Measurements from ENCODE around the gene MAB21L4. TPM values are rescaled to one million over a fixed set of nuclear protein-coding genes. Genes with fewer than 3 reads are reported as not detected.

MAB21L4 gene
- total and polyA plus RNA-seq, 2 donors (not counting 3 experiments of a cell fraction or from before 2014, with no cell fraction given): not detected

GRCh38 chr2:240875228-240876034 is 20.5 kb downstream of the MAB21L4 start:
- Histone ChIP-seq H3K9ac (replicated peaks; ENCODE audit: extremely low read depth, insufficient read depth, low read length) (no peak overlapping the region), H3K9me1 (replicated peaks; ENCODE audit: control insufficient read depth, extremely low read depth, insufficient read depth, low read length) (no peaks in the 10 kb centered on the region), H3K27ac (ENCODE audit: insufficient read depth, low read depth, low read length) (no peak overlapping the region), H3K27me3 (ENCODE audit: control insufficient read depth in 2 of 2, insufficient read depth in 2 of 2, low read length in 2 of 2) (no peaks in the 10 kb centered on the region), H3K36me3 (ENCODE audit: control insufficient read depth in 2 of 2, extremely low read depth in 1 of 2, insufficient read depth in 2 of 2, low read length in 2 of 2) (no peaks in the 10 kb centered on the region), H3K9me3 (replicated peaks; ENCODE audit: control insufficient read depth, insufficient read depth, low read length) (no peaks in the 10 kb centered on the region), H3K4me1 (ENCODE audit: control insufficient read depth, extremely low read depth, insufficient read depth, low read length) (no peaks in the 10 kb centered on the region), H4K20me1 (replicated peaks; ENCODE audit: control insufficient read depth, extremely low read depth, insufficient read depth, low read length) (no peaks in the 10 kb centered on the region), H3K4me3 (replicated peaks in 1 of 3; ENCODE audit: insufficient read depth in 1 of 3, low read depth in 1 of 3, low read length in 3 of 3) (no peak overlapping the region), H3K4me2 (ENCODE audit: insufficient read depth, low read length) (no peak overlapping the region), H3K79me2 (ENCODE audit: control insufficient read depth, insufficient read depth, low read length) (no peaks in the 10 kb centered on the region), H2AFZ (ENCODE audit: low read depth, low read length) (no peak overlapping the region)
- no peak for TF ChIP-seq GATA2 (IDR thresholded peaks at IDR 0.05; ENCODE audit: insufficient read depth, insufficient read length, low read depth, low read length)
- no peak for TF ChIP-seq FOS (IDR thresholded peaks at IDR 0.05; ENCODE audit: borderline replicate concordance, insufficient read depth, low read length)
- BruUV-seq (replicated peaks): no TSS peak
- dilution Hi-C loops (cut with MboI; ENCODE audit: extremely low pct_ligation_motif_present, low sequenced_read_pairs) (no loop called here), intact Hi-C loops (cut with micrococcal nuclease) (no loop called here)
- CTCF ChIA-PET: interaction anchor here (0.9 to 1.3 kb wide), 2 partner anchors 17 to 39 kb away, joined by 3 to 4 read pairs; no protein-coding TSS in a partner anchor
- POLR2A ChIA-PET: no interaction called here
- DNase-seq (ENCODE audit: low read depth, low spot score) (no peak), FAIRE-seq (no peak)

GRCh38 chr2:240874715-240875227 is 21.2 kb downstream of the MAB21L4 start:
- no peak overlapping the region for H3K27ac ChIP-seq (ENCODE audit: insufficient read depth, low read depth, low read length)
- no peaks in the 10 kb centered on the region for H4K20me1 ChIP-seq (replicated peaks; ENCODE audit: control insufficient read depth, extremely low read depth, insufficient read depth, low read length)
- H3K36me3 ChIP-seq (ENCODE audit: control insufficient read depth in 2 of 2, extremely low read depth in 1 of 2, insufficient read depth in 2 of 2, low read length in 2 of 2): no peaks in the 10 kb centered on the region
- no peaks in the 10 kb centered on the region for H3K79me2 ChIP-seq (ENCODE audit: control insufficient read depth, insufficient read depth, low read length)
- no peak overlapping the region for H3K4me2 ChIP-seq (ENCODE audit: insufficient read depth, low read length)
- no peak overlapping the region for H3K9ac ChIP-seq (replicated peaks; ENCODE audit: extremely low read depth, insufficient read depth, low read length)
- DNase-seq (ENCODE audit: low read depth, low spot score) (no peak), FAIRE-seq (no peak)
- TF ChIP-seq GATA2 (IDR thresholded peaks at IDR 0.05; ENCODE audit: insufficient read depth, insufficient read length, low read depth, low read length) (no peak), MAX (IDR thresholded peaks at IDR 0.05; ENCODE audit: insufficient read depth, insufficient read length) (no peak), JUN (IDR thresholded peaks at IDR 0.05; ENCODE audit: borderline replicate concordance, insufficient read depth, insufficient read length, low read depth) (no peak), POLR2A (IDR thresholded peaks at IDR 0.05; ENCODE audit: low read depth, low read length) (no peak), CTCF (IDR thresholded peaks at IDR 0.05; ENCODE audit: extremely low read depth in 1 of 2, insufficient read depth in 1 of 2, low read depth in 1 of 2, low read length in 2 of 2) (no peak), FOS (IDR thresholded peaks at IDR 0.05; ENCODE audit: borderline replicate concordance, insufficient read depth, low read length) (no peak), EZH2 (IDR thresholded peaks at IDR 0.05; ENCODE audit: borderline replicate concordance, low read depth, low read length, severe bottlenecking) (no peak), MYC (IDR thresholded peaks at IDR 0.05; ENCODE audit: low read depth, low read length) (no peak), POLR2AphosphoS5 (IDR thresholded peaks at IDR 0.05; ENCODE audit: insufficient read depth, low read depth, low read length) (no peak)
- no peak overlapping the region for H2AFZ ChIP-seq (ENCODE audit: low read depth, low read length)
- dilution Hi-C loops (cut with MboI; ENCODE audit: extremely low pct_ligation_motif_present, low sequenced_read_pairs): no loop called here
- POLR2A ChIA-PET: no interaction called here
- H3K4me1 ChIP-seq (ENCODE audit: control insufficient read depth, extremely low read depth, insufficient read depth, low read length): no peaks in the 10 kb centered on the region
- CTCF ChIA-PET: no interaction called here
- intact Hi-C loops (cut with micrococcal nuclease): no loop called here
- H3K27me3 ChIP-seq (ENCODE audit: control insufficient read depth in 2 of 2, insufficient read depth in 2 of 2, low read length in 2 of 2): no peaks in the 10 kb centered on the region
- no peaks in the 10 kb centered on the region for H3K9me3 ChIP-seq (replicated peaks; ENCODE audit: control insufficient read depth, insufficient read depth, low read length)
- no peaks in the 10 kb centered on the region for H3K9me1 ChIP-seq (replicated peaks; ENCODE audit: control insufficient read depth, extremely low read depth, insufficient read depth, low read length)
- H3K4me3 ChIP-seq (replicated peaks in 1 of 3; ENCODE audit: insufficient read depth in 1 of 3, low read depth in 1 of 3, low read length in 3 of 3): no peak overlapping the region
- no TSS peak for BruUV-seq (replicated peaks)

Data from endothelial cell of umbilical vein (primary cell).